Stimulated activated CD8-positive, alpha-beta memory T cell treated with anti-CD3 and anti-CD28 coated beads, Interleukin-7, amount 100 ng/mL, for 48 hours (primary cell): Measurements from ENCODE around the gene RGS9.
"Not testable (repeated sequence)": the region's sequence is repeated elsewhere in the genome, so short reads cannot be mapped to it uniquely, and the experiment has no call there.

ENCODE experiments used
- DNase-seq, 2 donors: peaks; one replicate each; pipeline ENCODE4 v3.0.0-alpha.2; 2020; ENCODE audit warnings: low read depth in 1 of 2; ENCODE audit errors: extremely low read depth in 1 of 2

Gene RGS9

DNA sequence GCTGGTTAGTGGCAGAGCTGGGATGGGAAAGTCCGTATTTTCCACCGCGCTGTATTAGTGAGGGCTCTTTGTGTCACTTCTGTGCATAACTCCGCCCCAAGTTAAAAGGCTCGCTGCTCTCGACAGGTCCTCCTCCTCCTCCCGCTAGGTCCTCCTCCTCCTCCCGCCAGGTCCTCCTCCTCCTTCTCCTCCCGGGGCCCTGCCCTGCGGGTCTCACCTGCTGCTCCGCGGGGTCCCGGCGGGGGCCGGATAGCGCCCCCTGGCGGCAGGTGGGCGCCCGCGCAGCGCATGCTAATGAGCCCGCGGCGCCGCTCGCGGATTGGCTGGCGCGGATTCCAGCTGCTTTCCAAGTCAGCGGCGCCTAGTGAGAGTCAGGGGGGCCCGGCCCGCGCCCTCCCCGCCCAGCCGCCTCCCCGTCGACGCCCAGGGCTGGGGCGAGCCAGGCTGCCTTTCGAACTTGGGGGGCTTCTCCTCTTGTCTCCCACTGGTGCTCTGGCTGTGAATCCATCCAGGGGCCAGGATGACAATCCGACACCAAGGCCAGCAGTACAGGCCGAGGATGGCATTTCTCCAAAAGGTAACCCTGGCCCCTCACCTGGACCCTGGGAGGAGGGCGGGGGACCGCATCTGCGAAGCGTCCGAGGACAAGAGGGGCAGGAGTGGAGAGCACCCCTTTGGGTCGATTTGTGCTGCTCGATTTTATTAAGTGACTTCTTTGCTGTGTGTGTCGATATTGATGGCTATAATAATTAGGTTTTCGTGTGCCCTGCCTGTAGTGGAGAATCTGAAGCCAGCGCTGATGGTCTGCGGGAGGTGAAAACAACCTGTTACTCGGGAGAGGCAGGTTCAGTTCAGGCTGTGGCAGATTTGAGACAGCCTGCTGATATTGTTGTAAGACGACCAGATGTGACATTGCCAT is at the start of gene RGS9:
Gene RGS9, plus strand, starts transcription at position 350 of the 919 bp plus-strand sequence. Its CDS starts 171 bp downstream, at position 521.
- DNase-seq: peak; percentile 60 to 67

DNA sequence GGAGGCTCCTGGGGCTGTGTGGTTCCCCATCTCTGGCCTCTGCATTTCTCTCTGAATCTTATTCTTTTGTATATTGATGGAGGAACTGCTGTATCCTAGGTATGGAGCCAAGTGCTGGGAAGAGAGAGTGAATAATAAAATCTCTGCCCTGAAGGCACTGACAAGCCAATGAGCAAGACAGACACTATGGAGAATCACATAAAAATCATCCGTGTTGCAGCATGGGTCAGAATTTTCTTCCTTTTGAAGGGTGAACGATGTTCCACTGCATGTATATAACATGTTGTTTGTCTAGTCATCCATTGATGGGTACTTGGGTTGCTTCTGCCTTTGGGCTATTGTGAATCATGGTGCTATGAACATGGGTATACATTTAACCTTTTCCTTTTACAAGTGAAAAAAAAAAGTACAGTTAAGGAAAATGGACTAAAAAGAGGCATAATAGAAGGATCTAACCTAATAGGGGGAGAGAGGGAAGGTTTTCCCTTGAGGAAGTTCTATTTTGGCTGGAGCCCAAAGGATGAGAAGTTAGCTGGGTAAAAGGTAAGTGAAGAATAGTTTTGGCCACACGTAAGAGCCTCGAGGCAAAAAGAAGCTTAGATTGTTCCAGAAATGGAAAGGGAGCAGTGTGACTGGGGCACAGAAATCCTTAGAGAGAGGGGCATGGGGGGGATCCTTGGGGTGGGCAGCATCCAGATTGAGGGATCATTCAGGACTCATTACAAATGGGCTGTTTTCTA is 48.4 kb upstream of the RGS9 start:
- DNase-seq: no peak

DNA sequence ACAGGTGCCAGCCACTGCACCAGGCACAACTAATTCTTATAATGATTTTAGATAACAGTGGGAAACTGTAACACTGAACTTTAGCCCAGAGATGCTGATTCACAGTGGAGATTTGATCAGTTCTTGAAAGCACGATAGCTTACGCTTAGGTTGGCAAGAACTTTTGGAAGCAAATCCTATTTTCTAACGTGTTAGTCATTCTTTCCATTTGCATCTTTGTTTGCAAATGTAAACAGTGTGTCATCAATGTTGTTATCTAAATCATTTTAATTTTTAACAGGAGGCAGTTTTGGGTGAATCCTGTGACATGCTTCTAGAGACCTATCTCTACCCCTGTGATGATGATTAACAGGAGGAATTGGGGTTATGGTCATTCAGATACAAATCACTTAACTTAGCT is 44.9 kb upstream of the RGS9 start:
- no peak for DNase-seq

DNA sequence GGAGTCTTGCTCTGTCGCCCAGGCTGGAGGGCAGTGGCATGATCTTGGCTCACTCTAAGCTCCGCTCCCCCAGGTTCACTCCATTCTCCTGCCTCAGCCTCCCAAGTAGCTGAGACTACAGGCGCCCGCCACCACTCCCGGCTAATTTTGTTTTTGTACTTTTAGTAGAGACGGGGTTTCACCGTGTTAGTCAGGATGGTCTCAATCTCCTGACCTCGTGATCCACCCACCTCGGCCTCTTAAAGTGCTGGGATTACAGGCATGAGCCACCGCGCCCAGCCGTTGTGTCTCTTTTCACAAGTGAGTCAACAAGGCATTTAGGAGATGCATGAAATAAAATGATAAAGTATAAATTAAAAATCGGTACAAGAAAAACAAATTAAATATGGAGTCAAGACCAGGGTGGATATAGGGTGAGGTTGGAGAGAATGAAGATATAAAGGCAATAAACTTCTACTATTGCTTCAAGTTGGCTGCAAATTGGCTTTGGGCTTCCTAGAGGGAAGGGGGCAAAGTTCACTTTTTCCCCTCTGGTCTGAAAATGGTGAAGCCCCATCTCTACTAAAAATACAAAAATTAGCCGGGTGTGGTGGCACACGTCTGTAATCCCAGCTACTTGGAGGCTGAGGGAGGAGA is 44.3 kb upstream of the RGS9 start:
- DNase-seq: not testable (repeated sequence)

DNA sequence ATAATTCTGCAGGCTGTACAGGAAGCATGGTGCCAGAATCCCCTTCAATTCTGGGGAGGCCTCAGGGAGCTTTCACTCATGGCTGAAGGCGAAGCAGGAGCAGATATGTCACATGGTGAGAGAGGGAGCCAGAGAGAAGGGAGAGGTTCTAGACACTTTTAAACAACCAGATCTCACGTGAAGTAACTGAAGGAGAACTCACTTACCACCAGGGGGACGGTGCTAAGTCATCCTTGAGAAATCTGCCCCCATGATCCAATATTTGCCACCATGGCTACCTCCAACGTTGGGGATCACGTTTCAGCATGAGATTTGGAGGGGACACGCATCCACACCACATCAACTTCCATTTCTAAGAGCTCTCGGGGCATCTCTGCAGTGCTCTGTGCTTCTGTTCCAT is 43.2 kb upstream of the RGS9 start:
- no peak for DNase-seq

DNA sequence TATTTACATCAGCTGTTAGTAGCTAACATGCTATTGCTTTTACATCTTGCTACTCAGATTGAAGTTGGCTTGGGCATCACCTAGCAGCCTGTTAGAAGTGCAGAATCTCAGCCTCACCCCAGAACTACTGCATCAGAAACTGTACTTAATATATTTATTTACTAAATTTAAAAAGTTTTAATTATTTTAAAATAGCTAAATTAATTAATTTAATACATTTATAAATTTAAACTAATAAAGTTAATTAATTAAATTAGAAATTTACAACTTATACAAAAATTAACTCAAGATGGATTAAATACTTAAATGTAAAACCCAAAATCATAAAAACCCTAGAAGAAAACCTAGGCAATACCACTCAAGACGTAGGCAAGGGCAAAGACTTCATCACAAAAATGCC is 41.7 kb upstream of the RGS9 start:
- no peak for DNase-seq

DNA sequence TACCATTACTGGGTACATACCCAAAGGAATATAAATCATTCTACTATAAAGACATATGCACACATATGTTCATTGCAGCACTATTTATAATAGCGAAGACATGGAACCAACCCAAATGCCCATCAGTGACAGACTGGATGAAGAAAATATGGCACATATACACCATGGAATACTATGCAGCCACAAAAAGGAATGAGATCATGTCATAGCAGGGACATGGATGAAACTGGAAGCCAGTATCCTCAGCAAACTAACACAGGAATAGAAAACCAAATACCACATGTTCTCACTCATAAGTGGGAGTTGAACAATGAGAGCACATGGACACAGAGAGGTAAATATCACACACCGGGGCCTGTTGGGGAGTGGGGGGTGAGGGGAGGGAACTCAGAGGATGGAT is 40.8 kb upstream of the RGS9 start:
- not testable (repeated sequence) for DNase-seq

DNA sequence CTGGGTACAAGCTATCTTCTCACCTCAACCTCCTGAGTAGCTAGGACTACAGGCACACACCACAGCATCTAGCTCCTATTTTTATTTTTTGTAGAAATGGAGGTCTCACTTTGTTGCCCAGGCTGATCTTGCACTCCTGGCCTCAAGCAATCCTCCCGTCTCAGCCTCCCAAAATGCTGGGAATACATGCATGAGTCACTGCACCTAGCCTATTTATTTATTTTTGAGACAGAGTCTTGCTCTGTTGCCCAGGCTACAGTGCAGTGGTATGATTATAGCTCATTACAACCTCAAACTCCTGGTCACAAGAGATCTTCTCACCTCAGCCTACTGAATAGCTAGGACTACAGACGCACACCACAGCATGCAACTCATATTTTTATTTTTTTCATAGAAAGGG is 40.1 kb upstream of the RGS9 start:
- no peak for DNase-seq

DNA sequence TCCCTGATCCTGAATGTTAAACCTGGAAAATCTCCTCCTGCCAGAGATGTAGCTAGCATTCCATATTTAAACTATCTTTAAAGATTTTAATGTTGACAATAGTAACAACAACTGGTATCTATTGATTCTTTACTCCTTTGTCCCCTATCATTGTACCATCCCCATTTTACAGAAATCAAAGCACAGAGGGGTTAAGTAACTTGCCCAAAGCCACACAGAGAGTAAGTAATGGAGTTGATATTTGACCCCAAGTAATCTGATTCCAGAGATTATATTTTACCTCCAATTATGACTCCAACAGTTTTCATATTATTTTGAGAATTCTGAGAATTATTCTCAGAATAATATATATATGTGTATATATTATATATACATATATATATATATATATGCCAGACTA is 37.7 kb upstream of the RGS9 start:
- no peak for DNase-seq

DNA sequence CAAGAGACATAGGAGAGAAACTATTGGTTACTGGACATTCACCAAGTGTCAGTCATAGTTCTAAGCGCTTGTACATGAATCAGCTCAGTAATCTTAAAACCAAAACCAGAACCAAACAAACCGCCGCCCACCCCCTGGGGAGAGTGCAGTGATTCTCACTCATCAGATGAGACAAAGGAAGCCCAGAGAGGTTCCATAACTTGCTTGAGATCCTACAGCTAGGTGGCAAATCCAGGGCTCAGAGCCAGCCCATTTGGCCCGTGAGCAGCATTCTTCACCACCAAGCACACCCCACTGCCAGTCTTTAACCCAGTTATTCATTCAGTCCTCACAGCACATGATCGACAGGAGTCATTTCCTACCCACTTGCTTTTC is 37.2 kb upstream of the RGS9 start:
- peak; percentile 58 to 87 for DNase-seq

DNA sequence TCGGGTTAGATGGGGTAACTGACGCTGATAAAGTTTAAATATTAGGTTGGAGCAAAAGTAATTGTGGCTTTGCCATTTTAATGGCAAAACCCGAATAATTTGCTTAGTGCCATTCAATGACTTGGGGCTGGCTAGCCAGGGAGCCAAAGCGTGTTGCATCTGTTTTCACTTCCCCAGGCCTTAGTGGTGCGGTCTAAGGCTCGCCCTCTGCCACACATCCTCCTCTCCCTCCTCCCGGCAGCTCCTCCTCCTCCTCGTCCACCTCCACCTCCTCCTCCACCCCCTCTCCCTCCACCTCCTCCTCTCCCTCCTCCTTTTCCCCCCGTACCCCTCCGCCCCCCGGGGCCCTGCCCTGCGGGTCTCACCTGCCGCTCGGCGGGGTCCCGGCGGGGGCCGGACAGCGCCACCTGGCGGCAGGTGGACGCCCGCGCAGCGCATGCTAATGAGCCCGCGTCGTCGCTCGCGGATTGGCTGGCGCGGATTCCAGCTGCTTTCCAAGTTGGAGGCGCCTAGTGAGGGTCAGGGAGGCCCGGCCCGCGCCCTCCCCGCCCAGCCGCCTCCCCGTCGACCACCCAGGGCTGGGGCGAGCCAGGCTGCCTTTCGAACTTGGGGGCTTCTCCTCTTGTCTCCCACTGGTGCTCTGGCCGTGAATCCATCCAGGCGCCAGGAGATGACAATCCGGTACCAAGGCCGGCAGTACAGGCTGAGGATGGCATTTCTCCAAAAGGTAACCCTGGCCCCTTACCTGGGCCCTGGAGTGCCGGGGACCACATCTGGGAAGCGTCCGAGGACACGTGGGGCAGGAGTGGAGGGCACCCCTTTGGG is 36.6 kb upstream of the RGS9 start:
- peak; percentile 55 to 60 for DNase-seq

DNA sequence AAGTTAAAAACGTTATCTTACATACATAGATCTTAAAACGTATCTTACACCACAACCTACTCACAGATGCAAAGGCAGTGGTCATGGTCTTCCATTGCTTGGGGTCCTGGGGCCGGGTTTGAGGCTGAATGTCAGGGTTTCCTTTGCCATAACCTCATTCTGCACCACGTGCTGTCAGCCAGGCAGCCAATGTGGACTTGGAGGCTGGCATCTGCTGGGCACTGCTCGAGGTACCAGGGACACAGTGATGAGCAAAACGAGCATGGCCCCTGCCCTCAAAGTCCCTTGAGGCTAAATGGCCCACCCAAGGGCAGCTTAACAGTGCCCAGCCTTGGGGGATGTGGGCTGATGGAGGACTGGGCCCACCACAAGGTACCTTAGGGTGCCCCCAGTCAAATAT is 35.8 kb upstream of the RGS9 start:
- DNase-seq: no peak

DNA sequence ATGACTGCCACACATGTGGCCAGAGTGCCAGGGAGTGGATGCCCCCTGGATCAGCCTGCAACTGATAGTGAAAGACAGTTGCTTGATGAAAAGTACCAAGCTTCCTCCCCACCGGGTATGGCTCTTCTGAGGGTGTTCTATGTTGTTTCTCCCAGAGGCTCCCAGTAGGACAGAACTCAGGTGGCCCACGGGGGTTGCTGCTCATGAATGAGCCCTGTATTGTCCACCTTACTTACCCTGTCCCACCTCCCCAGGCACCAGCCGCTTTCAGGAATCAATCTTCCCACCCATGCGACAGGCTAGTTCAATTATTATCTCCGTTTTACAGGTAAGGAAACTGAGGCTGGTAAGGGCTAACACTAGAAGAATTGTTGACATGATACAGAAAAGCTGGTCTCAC is 34.9 kb upstream of the RGS9 start:
- no peak for DNase-seq

DNA sequence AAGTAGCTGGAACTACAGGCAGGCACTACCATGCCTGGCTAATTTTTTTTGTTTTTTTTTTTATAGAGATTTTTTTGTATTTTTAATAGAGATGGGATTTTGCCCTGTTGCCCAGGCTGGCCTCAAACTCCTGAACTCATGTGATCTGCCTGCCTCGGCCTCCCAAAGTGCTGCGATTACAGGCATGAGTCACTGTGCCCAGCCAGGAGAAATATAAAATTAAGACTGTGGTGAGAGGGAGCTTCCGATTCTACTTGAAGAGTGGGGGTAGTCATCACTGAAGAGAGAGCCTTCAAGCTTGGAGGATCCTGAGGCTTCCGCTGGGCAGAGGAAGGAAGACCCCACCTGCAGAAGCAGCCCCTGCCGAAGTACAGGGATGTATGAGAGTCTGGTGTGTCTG is 34.4 kb upstream of the RGS9 start:
- DNase-seq: no peak

DNA sequence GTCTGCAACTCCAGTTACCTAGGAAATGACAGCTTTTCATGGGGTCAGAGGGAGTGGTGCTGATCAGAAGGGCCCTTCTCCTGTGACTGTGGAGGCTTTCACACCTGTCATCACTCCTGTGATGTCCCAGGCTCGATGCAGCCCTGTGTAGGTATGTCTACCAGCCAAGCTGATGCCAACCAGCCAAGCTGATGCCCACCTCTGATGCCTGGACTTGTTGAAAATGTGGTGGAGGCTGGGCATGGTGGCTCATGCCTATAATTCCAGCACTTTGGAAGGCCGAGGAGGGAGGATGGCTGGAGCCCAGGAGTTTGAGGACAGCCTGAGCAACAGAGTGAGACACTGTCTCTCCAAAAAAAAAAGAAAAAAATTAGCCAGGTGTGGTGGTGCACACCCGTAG is 33.7 kb upstream of the RGS9 start:
- DNase-seq: no peak

DNA sequence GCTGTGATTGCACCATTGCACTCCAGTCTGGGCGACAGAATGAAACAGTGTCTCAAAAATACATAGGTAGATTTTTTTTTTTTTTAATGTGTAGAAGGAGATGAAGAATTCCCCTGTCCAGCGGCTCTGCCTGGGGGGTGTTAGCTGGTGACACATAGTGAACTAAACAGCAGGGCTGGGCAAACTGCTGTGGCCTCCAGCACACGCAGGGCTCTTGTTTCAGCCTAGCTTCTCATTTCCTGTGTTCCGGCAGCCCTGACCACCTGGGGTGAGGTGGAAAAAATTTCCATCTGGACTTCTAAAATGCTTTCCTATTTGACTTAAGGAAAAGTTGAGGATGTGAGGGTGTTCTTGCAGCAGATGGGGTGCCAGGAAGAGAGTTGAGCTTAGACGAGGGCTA is 33.3 kb upstream of the RGS9 start:
- no peak for DNase-seq

DNA sequence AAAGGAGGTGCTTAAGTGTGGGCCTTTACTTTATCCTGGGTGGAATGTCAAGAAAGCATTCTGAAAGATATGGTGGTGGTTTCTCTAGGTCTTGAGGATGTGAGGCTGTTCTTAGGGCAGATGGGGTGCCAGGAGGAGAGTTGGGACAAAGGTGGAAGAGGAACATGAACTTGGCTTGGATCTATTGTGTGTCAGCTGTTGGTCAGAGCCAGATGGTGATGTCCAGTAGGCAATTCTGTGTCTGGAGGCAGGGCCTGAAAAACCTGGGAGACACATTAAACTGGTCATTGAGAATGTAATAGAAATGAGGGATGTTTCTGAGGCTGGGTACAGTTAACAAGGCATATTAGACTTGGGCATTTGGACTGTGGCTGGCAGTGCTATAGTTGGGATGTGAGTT is 32.6 kb upstream of the RGS9 start:
- DNase-seq: no peak

DNA sequence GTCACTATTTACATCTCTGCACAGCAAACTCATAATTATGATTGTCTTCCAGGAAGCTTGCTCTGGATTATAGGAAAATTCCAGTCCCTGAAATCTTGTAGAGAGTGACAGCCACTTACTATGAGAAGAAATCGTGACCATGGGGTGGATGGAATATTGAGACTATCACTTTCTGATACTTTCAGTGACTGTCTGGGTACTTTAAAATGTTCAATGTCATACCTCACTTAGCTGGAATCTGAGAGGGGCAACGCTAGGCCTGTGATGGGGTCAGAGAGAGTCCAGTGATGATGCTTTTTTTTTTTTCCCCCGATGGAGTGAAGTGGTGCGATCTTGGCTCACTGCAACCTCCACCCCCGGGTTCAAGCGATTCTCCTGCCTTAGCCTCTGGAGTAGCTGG is 32.2 kb upstream of the RGS9 start:
- DNase-seq: no peak

DNA sequence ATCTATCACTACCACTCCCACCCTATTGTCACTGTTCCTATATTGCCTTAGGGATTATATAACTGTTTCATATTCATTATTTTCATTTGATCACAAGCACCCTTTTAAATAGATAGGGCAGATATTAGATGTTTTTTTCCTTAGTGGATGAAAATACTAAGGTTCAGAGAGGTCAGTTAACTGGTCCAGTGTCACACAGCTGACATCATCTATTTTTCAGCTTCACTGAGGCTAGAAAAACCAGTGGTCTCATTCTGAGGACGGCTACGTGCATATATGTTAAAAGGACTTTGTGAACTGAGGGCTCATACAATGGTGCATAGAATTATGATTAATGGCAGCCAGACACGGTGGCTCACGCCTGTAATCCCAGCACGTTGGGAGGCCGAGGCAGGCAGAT is 29.0 kb upstream of the RGS9 start:
- no peak for DNase-seq

DNA sequence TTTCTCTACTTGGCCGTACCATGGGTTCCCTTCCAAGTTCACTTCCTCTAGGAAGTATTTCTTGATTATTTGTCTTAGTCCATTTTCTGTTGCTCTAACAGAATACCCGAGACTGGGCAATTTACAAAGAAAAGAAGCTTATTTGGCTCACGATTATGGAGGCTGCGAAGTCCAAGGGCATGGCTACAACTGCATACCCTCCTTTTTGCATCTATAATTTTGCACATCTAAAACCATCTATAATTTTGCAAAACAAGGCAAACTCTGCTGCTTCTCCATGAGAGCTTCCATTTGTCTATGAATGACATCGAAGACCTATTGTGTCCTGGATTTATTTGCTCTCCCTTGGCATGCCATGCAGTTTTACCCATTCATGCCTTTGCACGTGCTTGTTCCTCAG is 27.6 kb upstream of the RGS9 start:
- DNase-seq: no peak
